Kidney capillary endothelial cell (primary cell): Measurements from ENCODE around the gene EIF2S3B.

Experiments
- DNase-seq: peaks from one replicate; pipeline ENCODE4 v3.0.0-alpha.2; 2018; ENCODE audit warnings: low spot score

The EIF2S3B gene

DNA sequence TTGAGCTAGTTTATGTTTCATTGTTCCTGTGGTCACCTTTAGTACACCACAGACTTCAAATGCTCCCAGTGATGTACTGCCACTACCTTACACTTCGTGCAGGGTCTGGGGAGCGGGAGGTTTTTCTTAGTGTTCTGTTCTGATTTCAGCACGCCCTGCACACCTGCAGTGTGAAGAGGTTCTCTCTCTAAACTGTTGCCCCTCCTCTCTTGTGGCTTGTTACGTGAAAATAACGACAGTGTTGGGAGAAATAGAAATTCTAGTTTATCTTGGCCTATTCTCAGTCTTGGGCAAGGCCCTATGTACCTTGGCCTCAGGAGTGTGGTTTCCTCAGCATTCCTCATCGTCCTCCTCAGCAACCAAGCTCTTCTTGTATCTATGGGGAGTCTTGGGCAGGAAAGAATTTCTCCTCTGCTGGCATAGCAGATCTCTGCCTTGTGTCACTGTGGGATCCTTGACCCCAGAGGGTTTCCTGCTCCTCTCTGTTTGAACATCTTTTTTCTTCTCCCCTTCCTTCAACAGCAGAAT lies 48.6 kb downstream of the EIF2S3B start:
- DNase-seq, result no peak

- no peak for DNase-seq
Measured at GRCh38 chr12:10554756-10555481, 49.2 kb downstream of the EIF2S3B start.

GRCh38 chr12:10557329-10557728 lies 51.6 kb downstream of the EIF2S3B start:
- no peak for DNase-seq

DNA sequence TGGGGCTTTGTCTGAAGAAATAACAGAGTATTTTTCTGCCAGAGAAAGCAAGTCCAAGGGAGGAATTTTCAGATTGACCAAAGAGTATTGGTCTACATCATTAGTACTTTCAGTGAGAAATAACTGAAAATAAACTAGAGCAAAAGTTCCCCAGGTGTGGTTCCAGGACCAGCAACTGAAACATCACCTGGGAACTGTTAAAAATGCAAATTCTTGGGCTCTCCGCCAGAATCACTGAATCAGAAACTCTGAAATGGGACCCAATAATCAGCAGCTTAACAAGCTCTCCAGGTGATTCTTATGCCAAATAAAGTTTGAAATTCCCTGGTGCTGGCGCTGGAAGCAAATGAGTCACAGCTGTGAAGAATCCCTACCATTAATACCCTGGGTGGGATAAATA lies 52.1 kb downstream of the EIF2S3B start:
- no peak for DNase-seq
